ENCODE data around the gene PCNX2. TPM values are rescaled to one million over a fixed set of nuclear protein-coding genes. Genes with fewer than 3 reads are reported as not detected.

PCNX2 gene
- total RNA-seq, 2 donors from 2014 or later, result 8.4 to 23.2 TPM

DNA sequence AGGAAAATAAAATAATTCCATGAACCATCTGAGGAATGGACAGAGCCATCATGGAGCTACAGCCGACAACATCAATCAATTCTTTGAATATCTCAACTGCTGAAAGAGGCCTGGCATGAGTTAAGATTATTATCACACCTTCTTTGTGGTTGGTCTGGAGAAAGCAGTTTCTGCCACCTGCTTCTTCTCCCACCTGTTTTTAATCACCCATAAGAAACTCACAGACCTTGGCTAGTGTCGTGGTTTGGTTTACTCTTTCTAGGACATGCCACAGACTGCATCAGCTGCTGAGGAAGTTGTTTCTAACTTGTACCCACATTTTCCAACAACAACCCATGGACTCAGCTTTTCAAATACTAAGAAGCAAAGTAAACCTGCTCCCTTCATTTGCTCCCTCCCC, 279.6 kb downstream of the PCNX2 start:
- no peak for DNase-seq (ENCODE audit: low spot score)
- WGBS, result 71% methylated on average over 2 of the region's 2 CpGs
- no peaks in the 10 kb centered on the region for H3K4me1 ChIP-seq (replicated peaks)

DNA sequence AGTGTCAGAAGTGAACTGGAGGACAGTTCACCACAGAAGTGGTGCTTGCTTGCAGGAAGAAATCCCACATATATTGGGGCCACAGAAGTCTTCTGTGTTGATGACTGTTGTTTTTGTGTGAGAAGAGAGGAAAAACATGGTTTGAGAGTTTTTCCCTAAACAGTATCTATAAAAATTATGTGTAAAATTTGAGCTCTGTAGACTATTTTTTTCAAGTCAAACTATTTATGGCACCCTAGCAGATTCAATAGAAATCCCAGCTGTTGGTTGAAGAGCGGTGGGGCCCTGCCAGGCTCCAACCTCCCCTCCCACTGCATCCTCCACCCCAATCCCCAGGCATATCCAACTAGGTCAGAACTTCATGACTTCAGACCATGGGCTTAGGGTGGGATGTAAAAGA, 283.5 kb downstream of the PCNX2 start:
- Histone ChIP-seq H3K27ac (no peak overlapping the region), H3K27me3 (replicated peaks; ENCODE audit: insufficient read depth) (no peaks in the 10 kb centered on the region), H3K4me1 (replicated peaks) (no peaks in the 10 kb centered on the region), H3K9me3 (no peaks in the 10 kb centered on the region), H3K4me3 (no peak overlapping the region), H3K36me3 (no peaks in the 10 kb centered on the region)
- 81% methylated on average over 1 of the region's 1 CpG for WGBS
- TF ChIP-seq POLR2A (IDR thresholded peaks at IDR 0.05), result no peak
- TF ChIP-seq, protein P1, sequence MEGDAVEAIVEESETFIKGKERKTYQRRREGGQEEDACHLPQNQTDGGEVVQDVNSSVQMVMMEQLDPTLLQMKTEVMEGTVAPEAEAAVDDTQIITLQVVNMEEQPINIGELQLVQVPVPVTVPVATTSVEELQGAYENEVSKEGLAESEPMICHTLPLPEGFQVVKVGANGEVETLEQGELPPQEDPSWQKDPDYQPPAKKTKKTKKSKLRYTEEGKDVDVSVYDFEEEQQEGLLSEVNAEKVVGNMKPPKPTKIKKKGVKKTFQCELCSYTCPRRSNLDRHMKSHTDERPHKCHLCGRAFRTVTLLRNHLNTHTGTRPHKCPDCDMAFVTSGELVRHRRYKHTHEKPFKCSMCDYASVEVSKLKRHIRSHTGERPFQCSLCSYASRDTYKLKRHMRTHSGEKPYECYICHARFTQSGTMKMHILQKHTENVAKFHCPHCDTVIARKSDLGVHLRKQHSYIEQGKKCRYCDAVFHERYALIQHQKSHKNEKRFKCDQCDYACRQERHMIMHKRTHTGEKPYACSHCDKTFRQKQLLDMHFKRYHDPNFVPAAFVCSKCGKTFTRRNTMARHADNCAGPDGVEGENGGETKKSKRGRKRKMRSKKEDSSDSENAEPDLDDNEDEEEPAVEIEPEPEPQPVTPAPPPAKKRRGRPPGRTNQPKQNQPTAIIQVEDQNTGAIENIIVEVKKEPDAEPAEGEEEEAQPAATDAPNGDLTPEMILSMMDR (IDR thresholded peaks at IDR 0.05), result no peak
- TF ChIP-seq POLR2AphosphoS5 (IDR thresholded peaks at IDR 0.05), result no peak
- no peak for DNase-seq (ENCODE audit: low spot score)
- intact Hi-C loops (cut with DNase I), result no loop called here

More for the DNA sequence above, 279.6 kb downstream of the PCNX2 start:
- Histone ChIP-seq H3K27ac (no peak overlapping the region), H3K9me3 (no peaks in the 10 kb centered on the region), H3K36me3 (no peaks in the 10 kb centered on the region), H3K4me3 (no peak overlapping the region), H3K27me3 (replicated peaks; ENCODE audit: insufficient read depth) (no peaks in the 10 kb centered on the region)
- TF ChIP-seq POLR2A (IDR thresholded peaks at IDR 0.05) (no peak), POLR2AphosphoS5 (IDR thresholded peaks at IDR 0.05) (no peak)
- TF ChIP-seq, protein P1 (IDR thresholded peaks at IDR 0.05), result no peak
- intact Hi-C loops (cut with DNase I), result no loop called here

DNA sequence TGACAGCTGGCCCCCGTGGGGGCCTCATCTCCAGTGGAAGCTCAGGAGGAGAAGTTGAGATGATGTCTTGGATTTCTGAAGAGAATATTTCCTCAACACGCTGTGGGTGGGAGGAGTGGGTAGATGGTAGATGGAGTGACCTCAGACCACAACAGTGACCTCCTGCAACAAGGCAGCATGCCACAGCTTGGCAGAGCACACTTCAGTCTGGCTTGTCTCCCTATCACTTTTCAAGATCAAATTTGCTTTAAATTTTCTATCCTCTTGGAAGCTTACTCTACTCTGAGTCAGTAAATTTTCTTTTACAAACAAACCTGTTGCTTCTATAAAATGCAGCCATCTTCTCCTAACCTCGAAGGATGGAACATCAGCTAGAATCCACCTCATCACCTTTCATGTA, 285.4 kb downstream of the PCNX2 start:
- Histone ChIP-seq H3K36me3 (no peaks in the 10 kb centered on the region), H3K9me3 (no peaks in the 10 kb centered on the region), H3K27ac (no peak overlapping the region), H3K27me3 (replicated peaks; ENCODE audit: insufficient read depth) (no peaks in the 10 kb centered on the region), H3K4me1 (replicated peaks) (no peaks in the 10 kb centered on the region), H3K4me3 (no peak overlapping the region)
- DNase-seq (ENCODE audit: low spot score), result no peak
- intact Hi-C loops (cut with DNase I), result no loop called here
- TF ChIP-seq, protein P1 (IDR thresholded peaks at IDR 0.05), result no peak
- TF ChIP-seq POLR2AphosphoS5 (IDR thresholded peaks at IDR 0.05), result no peak
- 60% methylated on average over 3 of the region's 3 CpGs for WGBS

DNA sequence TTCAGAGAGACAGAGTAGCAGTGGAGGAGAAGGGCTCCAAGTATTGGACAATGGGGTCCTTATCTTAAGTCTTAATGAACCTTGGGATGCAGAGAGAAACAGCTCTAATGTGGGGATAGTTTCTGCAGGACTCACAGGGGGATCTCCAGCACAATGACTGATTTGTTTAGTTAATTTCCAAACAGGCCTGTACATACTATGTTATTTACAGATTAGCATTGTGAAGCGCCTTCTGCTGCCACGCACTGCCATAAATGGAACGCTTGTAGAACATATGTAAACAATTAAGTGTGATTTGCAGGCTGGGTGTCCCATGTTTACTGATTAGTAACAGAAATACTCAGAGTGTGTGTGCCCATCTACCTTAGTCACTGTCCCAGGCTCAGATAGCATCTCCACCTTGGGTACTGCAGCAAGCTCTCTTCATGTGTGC, 289.0 kb downstream of the PCNX2 start:
- no peak overlapping the region for H3K27ac ChIP-seq
- H3K9me3 ChIP-seq, result no peaks in the 10 kb centered on the region
- no peak overlapping the region for H3K4me3 ChIP-seq
- TF ChIP-seq POLR2AphosphoS5 (IDR thresholded peaks at IDR 0.05) (no peak), POLR2A (IDR thresholded peaks at IDR 0.05) (no peak)
- TF ChIP-seq, protein P1 (IDR thresholded peaks at IDR 0.05), result no peak
- DNase-seq (ENCODE audit: low spot score), result no peak
- intact Hi-C loops (cut with DNase I), result no loop called here
- no peaks in the 10 kb centered on the region for H3K4me1 ChIP-seq (replicated peaks)
- no peaks in the 10 kb centered on the region for H3K36me3 ChIP-seq
- H3K27me3 ChIP-seq (replicated peaks; ENCODE audit: insufficient read depth), result no peaks in the 10 kb centered on the region
- 79% methylated on average over 3 of the region's 3 CpGs for WGBS

DNA sequence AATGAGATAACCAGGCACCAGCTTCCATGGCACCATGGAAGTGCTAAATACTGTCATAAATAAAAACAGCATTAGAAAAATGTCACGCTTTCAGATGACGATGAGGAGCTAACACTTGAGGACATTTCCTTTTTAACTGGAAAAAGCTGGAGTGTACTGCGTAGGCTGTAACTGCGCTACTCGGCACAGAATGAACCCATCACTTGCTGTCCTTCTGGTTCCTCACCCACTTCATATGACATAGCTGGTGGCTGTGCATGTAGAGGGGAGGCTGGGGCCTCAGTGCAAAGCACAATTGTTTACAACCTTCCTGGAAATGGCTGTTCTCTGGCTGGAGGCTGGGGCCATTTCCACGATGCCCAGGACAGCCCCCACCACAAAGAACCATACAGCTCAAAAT, 289.4 kb downstream of the PCNX2 start:
- Histone ChIP-seq H3K4me1 (replicated peaks) (no peaks in the 10 kb centered on the region), H3K27ac (no peak overlapping the region), H3K27me3 (replicated peaks; ENCODE audit: insufficient read depth) (no peaks in the 10 kb centered on the region), H3K4me3 (no peak overlapping the region), H3K36me3 (no peaks in the 10 kb centered on the region), H3K9me3 (no peaks in the 10 kb centered on the region)
- DNase-seq (ENCODE audit: low spot score), result no peak
- WGBS, result 88% methylated on average over 6 of the region's 6 CpGs
- TF ChIP-seq POLR2AphosphoS5 (IDR thresholded peaks at IDR 0.05) (no peak), POLR2A (IDR thresholded peaks at IDR 0.05) (no peak)
- TF ChIP-seq, protein P1 (IDR thresholded peaks at IDR 0.05), result no peak
- intact Hi-C loops (cut with DNase I), result no loop called here

Data from prostate gland (tissue), 2 donors.